Measurements from ENCODE around the gene ACVR2A.

DNA sequence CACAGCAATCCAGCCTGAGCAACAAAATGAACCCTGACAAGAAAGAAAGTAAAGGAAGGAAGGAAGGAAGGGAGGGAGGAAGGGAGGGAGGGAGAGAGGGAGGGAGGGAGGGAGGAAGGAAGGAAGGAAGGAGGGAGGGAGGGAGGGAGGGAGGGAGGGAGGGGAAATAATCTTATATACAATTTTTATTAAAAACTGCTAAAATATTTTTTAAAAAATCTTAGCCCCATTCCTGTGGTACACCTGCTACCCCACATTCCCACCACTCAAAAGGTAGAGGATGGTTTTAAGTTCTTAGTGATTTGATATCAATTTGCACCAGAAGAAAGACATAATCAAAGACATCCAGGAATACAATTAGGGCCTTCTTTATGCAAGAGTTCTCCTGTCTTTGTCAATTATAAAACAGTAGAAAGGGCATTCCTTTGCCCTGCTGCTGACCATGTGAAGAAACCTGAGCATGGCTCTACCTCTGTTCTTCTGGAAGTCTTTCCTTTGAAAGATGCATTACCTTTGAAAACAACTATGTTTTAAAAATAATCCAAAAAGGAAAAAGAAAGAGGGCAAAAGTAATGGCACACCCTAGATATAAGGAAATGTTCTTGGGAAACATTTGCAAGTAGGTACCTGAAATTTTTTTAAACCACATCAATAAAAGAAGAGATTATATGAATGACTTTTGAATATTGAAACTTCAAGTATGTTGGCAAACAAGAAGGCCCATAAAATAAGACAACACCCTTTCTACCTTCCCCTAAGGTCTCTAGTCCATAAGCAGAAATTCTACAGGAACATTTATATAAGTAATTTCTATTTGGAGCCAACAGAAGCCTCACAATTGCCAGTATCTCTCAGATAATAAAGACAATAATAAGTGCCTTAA is 33.7 kb upstream of the ACVR2A start:
- TF ChIP-seq, protein P1, sequence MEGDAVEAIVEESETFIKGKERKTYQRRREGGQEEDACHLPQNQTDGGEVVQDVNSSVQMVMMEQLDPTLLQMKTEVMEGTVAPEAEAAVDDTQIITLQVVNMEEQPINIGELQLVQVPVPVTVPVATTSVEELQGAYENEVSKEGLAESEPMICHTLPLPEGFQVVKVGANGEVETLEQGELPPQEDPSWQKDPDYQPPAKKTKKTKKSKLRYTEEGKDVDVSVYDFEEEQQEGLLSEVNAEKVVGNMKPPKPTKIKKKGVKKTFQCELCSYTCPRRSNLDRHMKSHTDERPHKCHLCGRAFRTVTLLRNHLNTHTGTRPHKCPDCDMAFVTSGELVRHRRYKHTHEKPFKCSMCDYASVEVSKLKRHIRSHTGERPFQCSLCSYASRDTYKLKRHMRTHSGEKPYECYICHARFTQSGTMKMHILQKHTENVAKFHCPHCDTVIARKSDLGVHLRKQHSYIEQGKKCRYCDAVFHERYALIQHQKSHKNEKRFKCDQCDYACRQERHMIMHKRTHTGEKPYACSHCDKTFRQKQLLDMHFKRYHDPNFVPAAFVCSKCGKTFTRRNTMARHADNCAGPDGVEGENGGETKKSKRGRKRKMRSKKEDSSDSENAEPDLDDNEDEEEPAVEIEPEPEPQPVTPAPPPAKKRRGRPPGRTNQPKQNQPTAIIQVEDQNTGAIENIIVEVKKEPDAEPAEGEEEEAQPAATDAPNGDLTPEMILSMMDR (optimal IDR thresholded peaks at IDR 0.05 in 1 of 3, IDR thresholded peaks at IDR 0.05 in 1 of 3, conservative IDR thresholded peaks at IDR 0.05 in 1 of 3; ENCODE audit: extremely low read depth in 1 of 3, insufficient read depth in 2 of 3, low read length in 3 of 3): no peak
- TF ChIP-seq EZH2 (IDR thresholded peaks at IDR 0.05; ENCODE audit: low read length): no peak
